Keratinocyte (primary cell): ENCODE data around the gene PARD3.

ENCODE experiments used
- CTCF ChIP-seq, 3 experiments: IDR thresholded peaks in 1 of 3; conservative IDR thresholded peaks in 1 of 3; optimal IDR thresholded peaks in 1 of 3; 2 replicates in 2 of 3; 3 replicates in 1 of 3; pipeline versions ENCODE3 to v1.5.1; 2011; ENCODE audit warnings: low read length in 3 of 3, mild to moderate bottlenecking in 3 of 3, moderate library complexity in 2 of 3, control low read depth in 1 of 3, inconsistent platforms in 1 of 3; ENCODE audit not compliant: insufficient read depth in 2 of 3; ENCODE audit errors: extremely low read depth in 1 of 3
- EZH2 ChIP-seq: IDR thresholded peaks from one replicate; pipeline ENCODE4 v1.6.1; 2012; ENCODE audit warnings: inconsistent platforms, mild to moderate bottlenecking, low read length, moderate library complexity

DNA sequence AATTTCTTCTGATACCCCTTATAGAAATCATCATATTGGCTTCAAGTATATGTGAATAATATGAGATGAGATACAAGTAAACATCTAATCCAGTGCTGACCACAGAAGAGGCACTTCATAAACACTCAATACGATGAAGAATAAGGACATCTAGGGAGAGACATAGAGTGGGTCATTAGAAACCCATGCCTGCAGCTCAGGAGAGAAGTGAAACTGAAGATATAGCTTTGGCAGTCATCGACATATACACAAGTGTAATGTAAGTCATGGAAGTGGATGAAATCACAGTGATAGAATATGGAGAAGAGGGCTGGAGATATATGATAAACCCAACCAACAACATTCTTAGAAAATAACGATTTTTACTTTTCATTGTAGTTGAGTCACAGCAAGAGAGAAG lies 665.0 kb downstream of the PARD3 start:
- TF ChIP-seq EZH2 (no peak), CTCF (optimal IDR thresholded peaks at IDR 0.05 in 1 of 3, IDR thresholded peaks at IDR 0.05 in 1 of 3, conservative IDR thresholded peaks at IDR 0.05 in 1 of 3; ENCODE audit: extremely low read depth in 1 of 3, insufficient read depth in 2 of 3, low read length in 3 of 3) (no peak)
